Activated CD4-positive, alpha-beta T cell treated with anti-CD3 and anti-CD28 coated beads for 4 hours (primary cell): ENCODE results near the gene DDX39B.
"Not testable (repeated sequence)": the region's sequence is repeated elsewhere in the genome, so short reads cannot be mapped to it uniquely, and the experiment has no call there.

Experiments used
- DNase-seq, 2 donors: peaks; one replicate each; pipeline ENCODE4 v3.0.0-alpha.2; 2020

Gene DDX39B

GRCh38 chr6:31525932-31526591, 15.7 kb downstream of the DDX39B start:
- DNase-seq, result no peak

- no peak for DNase-seq
Observed at GRCh38 chr6:31525553-31525931, 16.3 kb downstream of the DDX39B start.

- no peak for DNase-seq
Observed at GRCh38 chr6:31521835-31522234, 20.0 kb downstream of the DDX39B start.

- no peak for DNase-seq
Observed at GRCh38 chr6:31513456-31514165, 28.2 kb downstream of the DDX39B start.

- DNase-seq, result no peak
Observed at GRCh38 chr6:31510007-31510406, 31.8 kb downstream of the DDX39B start.

- not testable (repeated sequence) for DNase-seq
Observed at GRCh38 chr6:31509036-31509435, 32.8 kb downstream of the DDX39B start.

GRCh38 chr6:31502586-31502985, 39.2 kb downstream of the DDX39B start:
- DNase-seq, result no peak

- DNase-seq, result not testable (repeated sequence)
Observed at GRCh38 chr6:31499648-31500047, 42.2 kb downstream of the DDX39B start.

- no peak for DNase-seq
Observed at GRCh38 chr6:31498748-31499147, 43.1 kb downstream of the DDX39B start.

- peak; percentile 84 to 85 for DNase-seq
Observed at GRCh38 chr6:31497531-31498476, 44.0 kb downstream of the DDX39B start, which contains the start of gene MICB. MICB (plus strand) TSS chr6:31498145; CDS start chr6:31498194, 49 bp downstream.

- DNase-seq, result not testable (repeated sequence)
Observed at GRCh38 chr6:31496826-31497225, 45.0 kb downstream of the DDX39B start.

- DNase-seq, result no peak
Observed at GRCh38 chr6:31495580-31495979, 46.2 kb downstream of the DDX39B start.

GRCh38 chr6:31493875-31494694, 47.7 kb downstream of the DDX39B start:
- DNase-seq, result peak; percentile 69 to 74

GRCh38 chr6:31493550-31493874, 48.3 kb downstream of the DDX39B start:
- not testable (repeated sequence) for DNase-seq

- no peak for DNase-seq
Observed at GRCh38 chr6:31490115-31490873, 51.5 kb downstream of the DDX39B start.

- DNase-seq, result no peak
Observed at GRCh38 chr6:31489086-31489485, 52.7 kb downstream of the DDX39B start.

GRCh38 chr6:31487674-31488073, 54.1 kb downstream of the DDX39B start:
- DNase-seq, result not testable (repeated sequence)

- DNase-seq, result not testable (repeated sequence)
Observed at GRCh38 chr6:31486065-31486837, 55.6 kb downstream of the DDX39B start.

GRCh38 chr6:31485055-31485454, 56.7 kb downstream of the DDX39B start:
- no peak for DNase-seq

- DNase-seq, result no peak
Observed at GRCh38 chr6:31483392-31483791, 58.4 kb downstream of the DDX39B start.

- no peak for DNase-seq
Observed at GRCh38 chr6:31480574-31480973, 61.2 kb downstream of the DDX39B start.
